Right atrium auricular region (tissue), 2 donors: Measurements from ENCODE around the gene PNISR. TPM values are rescaled to one million over a fixed set of nuclear protein-coding genes. Genes with fewer than 3 reads are reported as not detected.
"Not testable (repeated sequence)": the region's sequence is repeated elsewhere in the genome, so short reads cannot be mapped to it uniquely, and the experiment has no call there.

Experiments used
- DNase-seq: peaks from one replicate; pipeline ENCODE4 v3.0.0-alpha.2; 2019; ENCODE audit warnings: low spot score
- H3K27ac ChIP-seq, 2 donors: fragments of 200-600 bp; sonication (generic); 1 replicate in 1 of 2; 2 replicates in 1 of 2; pipeline ENCODE4 v1.5.1; 2016 to 2019
- H3K27me3 ChIP-seq, 2 donors: fragments of 200-600 bp; sonication (generic); one replicate each; pipeline versions ENCODE4 v1.5.1 to v1.6.0; 2017 to 2019
- H3K36me3 ChIP-seq: fragments of 200-600 bp; sonication (generic); one replicate; pipeline ENCODE4 v1.5.1; 2016
- H3K4me1 ChIP-seq, 2 donors: fragments of 200-600 bp; sonication (generic); one replicate each; pipeline versions ENCODE4 v1.5.1 to v1.6.0; 2017 to 2019
- H3K4me3 ChIP-seq, 2 donors: fragments of 200-600 bp; sonication (generic); 1 replicate in 1 of 2; 2 replicates in 1 of 2; pipeline ENCODE4 v1.5.1; 2017 to 2019; ENCODE audit warnings: mild to moderate bottlenecking in 1 of 2, moderate library complexity in 1 of 2
- H3K9me3 ChIP-seq, 2 donors: fragments of 200-600 bp; sonication (generic); one replicate each; pipeline ENCODE4 v1.5.1; 2019
- total RNA-seq, 2 donors: library from RNA; depleted of rRNA; stranded (reverse); fragments of >200 nt; gene quantifications; one replicate each; pipeline ENCODE4 v1.1.0, GENCODE V29; 2016
- TF ChIP-seq, protein P1 (sequence below), 2 donors: fragments of 200-600 bp; sonication (generic); IDR thresholded peaks; one replicate each; pipeline ENCODE4 v1.5.1; 2019; ENCODE audit warnings: antibody characterized with exemption in 2 of 2

PNISR gene, protein sequence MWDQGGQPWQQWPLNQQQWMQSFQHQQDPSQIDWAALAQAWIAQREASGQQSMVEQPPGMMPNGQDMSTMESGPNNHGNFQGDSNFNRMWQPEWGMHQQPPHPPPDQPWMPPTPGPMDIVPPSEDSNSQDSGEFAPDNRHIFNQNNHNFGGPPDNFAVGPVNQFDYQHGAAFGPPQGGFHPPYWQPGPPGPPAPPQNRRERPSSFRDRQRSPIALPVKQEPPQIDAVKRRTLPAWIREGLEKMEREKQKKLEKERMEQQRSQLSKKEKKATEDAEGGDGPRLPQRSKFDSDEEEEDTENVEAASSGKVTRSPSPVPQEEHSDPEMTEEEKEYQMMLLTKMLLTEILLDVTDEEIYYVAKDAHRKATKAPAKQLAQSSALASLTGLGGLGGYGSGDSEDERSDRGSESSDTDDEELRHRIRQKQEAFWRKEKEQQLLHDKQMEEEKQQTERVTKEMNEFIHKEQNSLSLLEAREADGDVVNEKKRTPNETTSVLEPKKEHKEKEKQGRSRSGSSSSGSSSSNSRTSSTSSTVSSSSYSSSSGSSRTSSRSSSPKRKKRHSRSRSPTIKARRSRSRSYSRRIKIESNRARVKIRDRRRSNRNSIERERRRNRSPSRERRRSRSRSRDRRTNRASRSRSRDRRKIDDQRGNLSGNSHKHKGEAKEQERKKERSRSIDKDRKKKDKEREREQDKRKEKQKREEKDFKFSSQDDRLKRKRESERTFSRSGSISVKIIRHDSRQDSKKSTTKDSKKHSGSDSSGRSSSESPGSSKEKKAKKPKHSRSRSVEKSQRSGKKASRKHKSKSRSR
- total RNA-seq, result 10 to 100 TPM; 25.0 to 47.8 TPM

DNA sequence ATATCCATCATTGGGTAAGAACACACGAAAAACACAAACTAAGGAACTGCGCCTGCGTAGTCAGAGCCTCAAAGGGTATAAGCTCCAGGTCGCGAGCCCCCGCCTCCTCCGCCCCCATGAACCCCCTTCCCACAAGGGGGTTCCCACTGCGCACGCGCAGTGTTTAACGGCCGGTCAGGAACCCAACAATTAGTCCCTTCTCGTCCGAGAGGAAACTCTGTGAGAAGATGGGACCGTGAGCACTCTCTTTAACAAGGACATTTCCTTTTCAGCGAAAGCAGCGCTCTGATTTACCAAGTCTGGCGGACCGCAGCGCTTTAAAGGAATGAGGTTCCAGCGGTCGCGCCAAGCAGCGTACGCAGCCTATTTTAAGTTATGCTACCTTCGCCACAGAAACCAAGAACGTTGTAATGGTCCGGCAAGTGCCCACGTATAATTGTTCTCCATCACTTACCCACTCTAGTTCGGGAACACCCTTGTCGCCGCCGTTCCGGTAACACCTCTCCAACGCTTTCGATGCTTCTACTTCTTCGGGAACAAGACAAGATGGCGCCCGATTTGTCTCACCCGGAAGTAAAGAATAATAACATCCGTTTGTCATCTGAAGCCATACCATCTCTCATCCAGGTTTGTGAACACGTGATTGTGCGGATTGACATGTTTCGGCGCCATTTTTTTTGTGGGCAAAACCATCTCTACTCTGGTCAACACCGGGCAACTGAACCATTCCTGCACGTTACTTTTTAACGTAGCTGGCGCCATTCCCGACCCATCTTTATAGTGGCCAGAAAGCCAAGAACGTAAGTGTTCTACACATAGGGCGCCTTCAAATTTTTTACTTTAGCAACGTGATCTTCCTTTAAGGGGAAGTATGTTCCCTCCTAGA lies at the start of gene PNISR:
TSS of gene PNISR (minus strand) at position 548 of the 886 bp plus-strand sequence. CDS start 10,649 bp downstream, outside the sequence.
- Histone ChIP-seq H3K4me3 (peak within 1 kb of the TSS; percentile 73 to 78), H3K9me3 (no peaks in the 10 kb centered on the region), H3K27ac (peak within 1 kb of the TSS; percentile 96 to 98), H3K36me3 (no peaks in the 10 kb centered on the region), H3K4me1 (peaks cover 0 to 55% of the 10 kb centered on the region in 2 donors), H3K27me3 (no peaks in the 10 kb centered on the region)
- DNase-seq, result peak; percentile 97
- TF ChIP-seq, protein P1, sequence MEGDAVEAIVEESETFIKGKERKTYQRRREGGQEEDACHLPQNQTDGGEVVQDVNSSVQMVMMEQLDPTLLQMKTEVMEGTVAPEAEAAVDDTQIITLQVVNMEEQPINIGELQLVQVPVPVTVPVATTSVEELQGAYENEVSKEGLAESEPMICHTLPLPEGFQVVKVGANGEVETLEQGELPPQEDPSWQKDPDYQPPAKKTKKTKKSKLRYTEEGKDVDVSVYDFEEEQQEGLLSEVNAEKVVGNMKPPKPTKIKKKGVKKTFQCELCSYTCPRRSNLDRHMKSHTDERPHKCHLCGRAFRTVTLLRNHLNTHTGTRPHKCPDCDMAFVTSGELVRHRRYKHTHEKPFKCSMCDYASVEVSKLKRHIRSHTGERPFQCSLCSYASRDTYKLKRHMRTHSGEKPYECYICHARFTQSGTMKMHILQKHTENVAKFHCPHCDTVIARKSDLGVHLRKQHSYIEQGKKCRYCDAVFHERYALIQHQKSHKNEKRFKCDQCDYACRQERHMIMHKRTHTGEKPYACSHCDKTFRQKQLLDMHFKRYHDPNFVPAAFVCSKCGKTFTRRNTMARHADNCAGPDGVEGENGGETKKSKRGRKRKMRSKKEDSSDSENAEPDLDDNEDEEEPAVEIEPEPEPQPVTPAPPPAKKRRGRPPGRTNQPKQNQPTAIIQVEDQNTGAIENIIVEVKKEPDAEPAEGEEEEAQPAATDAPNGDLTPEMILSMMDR (IDR thresholded peaks at IDR 0.05), result no peak

DNA sequence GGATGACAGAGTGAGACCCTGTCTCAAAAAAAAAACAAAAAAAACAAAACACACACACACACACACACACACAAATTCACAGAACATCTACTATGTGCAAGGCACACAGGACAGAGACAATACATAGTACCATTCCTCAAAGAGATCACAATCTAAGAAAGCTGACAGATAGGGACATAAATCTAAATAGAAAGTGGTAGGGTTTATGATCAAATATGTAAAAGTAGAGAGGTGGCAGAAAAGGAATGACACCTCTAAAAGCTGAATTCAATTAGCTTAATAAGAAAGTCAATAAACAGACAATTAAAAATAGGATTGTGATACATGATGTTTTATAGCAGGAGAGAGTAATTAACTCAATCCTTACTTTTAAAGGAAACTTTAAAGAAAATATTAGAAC lies 48.6 kb upstream of the PNISR start:
- Histone ChIP-seq H3K36me3 (no peaks in the 10 kb centered on the region), H3K27ac (no peak overlapping the region), H3K4me1 (no peaks in the 10 kb centered on the region), H3K27me3 (no peaks in the 10 kb centered on the region), H3K4me3 (no peak overlapping the region), H3K9me3 (no peaks in the 10 kb centered on the region)
- DNase-seq, result no peak
- TF ChIP-seq, protein P1 (IDR thresholded peaks at IDR 0.05), result no peak

DNA sequence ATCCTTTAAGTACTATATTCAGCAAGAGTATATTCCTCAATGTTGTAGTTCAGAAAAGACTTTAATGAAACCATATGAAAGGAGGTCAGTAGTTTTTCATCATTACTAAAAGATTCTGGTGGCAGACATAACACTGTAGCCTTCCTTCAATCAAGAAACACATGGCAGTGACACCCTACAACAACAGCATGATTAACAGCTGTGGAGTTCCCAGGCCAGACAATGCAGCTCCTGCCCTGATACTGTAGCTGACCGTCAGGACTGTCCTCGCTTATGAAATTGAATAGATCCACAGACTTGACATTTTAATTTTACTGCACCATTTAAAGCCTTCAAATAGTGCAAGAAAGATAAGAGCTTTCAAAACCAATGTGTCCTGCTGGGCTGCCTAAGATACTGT lies 46.5 kb upstream of the PNISR start:
- no peak for DNase-seq
- H3K4me3 ChIP-seq, result no peak overlapping the region
- no peaks in the 10 kb centered on the region for H3K9me3 ChIP-seq
- TF ChIP-seq, protein P1 (IDR thresholded peaks at IDR 0.05), result no peak
- no peaks in the 10 kb centered on the region for H3K36me3 ChIP-seq
- no peaks in the 10 kb centered on the region for H3K27me3 ChIP-seq
- no peaks in the 10 kb centered on the region for H3K4me1 ChIP-seq
- no peak overlapping the region for H3K27ac ChIP-seq

DNA sequence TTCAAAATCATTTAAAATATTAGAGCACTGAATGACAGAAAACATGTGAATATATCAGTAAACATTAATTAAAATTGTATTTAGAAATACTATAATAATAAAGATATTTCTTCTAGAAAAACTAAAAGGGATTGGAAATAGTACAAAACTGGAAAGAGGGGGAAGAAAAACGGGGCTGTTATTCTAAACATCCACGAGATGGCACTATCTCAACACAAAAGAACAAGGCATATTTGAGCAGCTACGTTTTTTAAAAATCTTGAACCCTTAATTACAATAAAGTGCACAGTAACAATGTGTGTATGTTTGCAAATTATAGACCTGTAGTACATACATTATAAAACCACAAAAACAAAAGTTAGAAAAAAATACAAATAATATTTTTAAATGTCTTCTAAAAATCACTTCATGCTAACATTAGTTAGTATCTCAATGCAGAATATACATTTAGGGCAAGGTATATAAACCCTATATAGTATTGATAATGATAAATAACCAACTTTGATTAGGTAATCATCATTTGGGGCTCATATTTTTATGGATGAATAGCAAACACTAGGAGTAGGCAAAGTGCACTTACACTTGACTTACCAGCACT lies 42.5 kb upstream of the PNISR start:
- H3K36me3 ChIP-seq, result no peaks in the 10 kb centered on the region
- no peaks in the 10 kb centered on the region for H3K27me3 ChIP-seq
- no peak for DNase-seq
- no peak overlapping the region for H3K4me3 ChIP-seq
- H3K9me3 ChIP-seq, result no peaks in the 10 kb centered on the region
- no peaks in the 10 kb centered on the region for H3K4me1 ChIP-seq
- H3K27ac ChIP-seq, result no peak overlapping the region
- TF ChIP-seq, protein P1 (IDR thresholded peaks at IDR 0.05), result peak; percentile 30 to 73

DNA sequence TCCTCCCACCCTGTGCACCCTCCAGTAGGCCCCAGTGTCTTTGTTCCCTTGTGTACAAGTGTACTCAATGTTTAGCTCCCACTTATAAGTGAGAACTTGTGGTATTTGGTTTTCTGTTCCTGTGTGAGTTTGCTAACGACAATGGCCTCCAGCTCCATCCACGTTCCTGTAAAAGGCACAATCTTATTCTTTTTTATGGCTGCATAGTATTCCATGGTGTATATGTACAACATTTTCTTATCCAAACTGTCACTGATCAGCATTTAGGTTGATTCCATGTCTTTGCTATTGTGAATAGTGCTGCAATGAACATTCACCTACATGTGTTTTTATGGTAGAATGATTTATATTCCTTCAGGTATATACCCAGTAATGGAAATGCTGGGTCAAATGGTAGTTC lies 34.0 kb upstream of the PNISR start:
- H3K27me3 ChIP-seq, H3K27ac ChIP-seq, H3K36me3 ChIP-seq, H3K9me3 ChIP-seq, H3K4me3 ChIP-seq, DNase-seq, H3K4me1 ChIP-seq: not testable (repeated sequence)
